Neuronal stem cell (in vitro differentiated cells): Measurements from ENCODE around the gene GALT.

Experiments
- DNase-seq: peaks from one replicate; pipeline ENCODE4 v3.0.0-alpha.2; 2013; ENCODE audit warnings: low spot score
- H2AFZ ChIP-seq: one replicate; pipeline ENCODE4 v1.6.1; 2013; ENCODE audit warnings: mild to moderate bottlenecking, low read length, inconsistent platforms
- H2AK5ac ChIP-seq: 2 replicates; pipeline ENCODE4 v1.6.1; 2013; ENCODE audit warnings: low read depth, mild to moderate bottlenecking, inconsistent platforms, low read length, moderate library complexity, mixed read lengths
- H2BK120ac ChIP-seq: 2 replicates; pipeline ENCODE4 v1.6.1; 2013; ENCODE audit warnings: low read depth, mild to moderate bottlenecking, inconsistent platforms, low read length, moderate library complexity, mixed read lengths
- H2BK12ac ChIP-seq: one replicate; pipeline ENCODE4 v1.6.1; 2013; ENCODE audit warnings: low read length, inconsistent platforms
- H2BK15ac ChIP-seq: 2 replicates; pipeline ENCODE4 v1.6.1; 2013; ENCODE audit warnings: mild to moderate bottlenecking, low read length, inconsistent platforms, mixed read lengths
- H2BK5ac ChIP-seq: one replicate; pipeline ENCODE4 v1.6.1; 2013; ENCODE audit warnings: inconsistent platforms, mild to moderate bottlenecking, low read length, moderate library complexity
- H3K14ac ChIP-seq: one replicate; pipeline ENCODE4 v1.6.1; 2013; ENCODE audit warnings: low read length, inconsistent platforms
- H3K18ac ChIP-seq: 2 replicates; pipeline ENCODE4 v1.6.1; 2013; ENCODE audit warnings: low read length, inconsistent platforms
- H3K23ac ChIP-seq: 2 replicates; pipeline ENCODE4 v1.6.1; 2013; ENCODE audit warnings: low read depth, mild to moderate bottlenecking, mixed read lengths, low read length, inconsistent platforms; ENCODE audit not compliant: poor library complexity
- H3K27ac ChIP-seq: replicated peaks from 3 replicates; pipeline ENCODE4 v1.5.1; 2013; ENCODE audit warnings: low read length, inconsistent platforms
- H3K27me3 ChIP-seq, 3 experiments: 2 replicates each; pipeline ENCODE4 v1.6.1; 2013; ENCODE audit warnings: low read length in 3 of 3, mild to moderate bottlenecking in 2 of 3, inconsistent platforms in 1 of 3, low read depth in 1 of 3, mixed read lengths in 1 of 3, moderate library complexity in 1 of 3; ENCODE audit not compliant: control insufficient read depth in 3 of 3, insufficient read depth in 3 of 3
- H3K36me3 ChIP-seq, 2 donors: replicated peaks in 1 of 2; 2 replicates each; pipeline ENCODE4 v1.6.1; 2013; ENCODE audit warnings: low read length in 2 of 2; ENCODE audit not compliant: control insufficient read depth in 2 of 2, insufficient read depth in 2 of 2
- H3K4ac ChIP-seq: 2 replicates; pipeline ENCODE4 v1.6.1; 2013; ENCODE audit warnings: inconsistent platforms, mild to moderate bottlenecking, low read length, moderate library complexity
- H3K4me1 ChIP-seq, 2 donors: 1 replicate in 1 of 2; 2 replicates in 1 of 2; pipeline ENCODE4 v1.6.1; 2013; ENCODE audit warnings: low read length in 2 of 2, low read depth in 1 of 2; ENCODE audit not compliant: control insufficient read depth in 2 of 2, insufficient read depth in 1 of 2
- H3K4me2 ChIP-seq: one replicate; pipeline ENCODE4 v1.6.1; 2013; ENCODE audit warnings: mild to moderate bottlenecking, low read length, inconsistent platforms; ENCODE audit not compliant: insufficient read depth, poor library complexity, severe bottlenecking
- H3K4me3 ChIP-seq, 2 donors: 2 replicates each; pipeline ENCODE4 v1.5.1; 2013; ENCODE audit warnings: low read length in 2 of 2, mild to moderate bottlenecking in 2 of 2, inconsistent platforms in 1 of 2, moderate library complexity in 1 of 2
- H3K79me1 ChIP-seq: one replicate; pipeline ENCODE4 v1.6.1; 2013; ENCODE audit warnings: low read depth, mild to moderate bottlenecking, inconsistent platforms, low read length, moderate library complexity
- H3K9ac ChIP-seq: one replicate; pipeline ENCODE4 v1.6.1; 2013; ENCODE audit warnings: mild to moderate bottlenecking, low read depth, low read length, inconsistent platforms; ENCODE audit not compliant: poor library complexity
- H3K9me3 ChIP-seq, 2 donors: replicated peaks in 1 of 2; 2 replicates each; pipeline versions ENCODE3 to v1.6.1; 2013; ENCODE audit warnings: low read length in 2 of 2, mild to moderate bottlenecking in 2 of 2, inconsistent platforms in 1 of 2, low read depth in 1 of 2, mixed read lengths in 1 of 2, moderate library complexity in 1 of 2; ENCODE audit not compliant: control insufficient read depth in 2 of 2, insufficient read depth in 1 of 2
- H4K8ac ChIP-seq: one replicate; pipeline ENCODE4 v1.6.1; 2013; ENCODE audit warnings: low read depth, mild to moderate bottlenecking, inconsistent platforms, low read length, moderate library complexity
- H4K91ac ChIP-seq: one replicate; pipeline ENCODE4 v1.6.1; 2013; ENCODE audit warnings: low read length, low read depth, mild to moderate bottlenecking, inconsistent platforms; ENCODE audit not compliant: poor library complexity
- WGBS, 2 donors: extraction: QIAGEN DNeasy Blood & Tissue Kit; methylation state at CpG; one replicate each; pipeline ENCODE4 v1.1.7; 2013; ENCODE audit warnings: missing lambda C conversion rate in 2 of 2, mixed read lengths in 1 of 2; ENCODE audit not compliant: insufficient read length in 2 of 2, insufficient replicate concordance in 1 of 2; ENCODE audit errors: extremely low coverage in 2 of 2; 5-methylcytosine and 5-hydroxymethylcytosine counted together

GALT gene

GRCh38 chr9:34653151-34654072 lies 6.9 kb downstream of the GALT start:
- Histone ChIP-seq H2BK120ac (peak overlapping the region; percentile 32), H3K4ac (no peak overlapping the region), H3K14ac (peak overlapping the region; percentile 5), H3K79me1 (peaks cover 1% of the 10 kb centered on the region), H3K4me2 (peak overlapping the region; percentile 20), H3K4me3 (peak overlapping the region in 1 of 2 donors; percentile 8), H2BK5ac (peak overlapping the region; percentile 49), H2AFZ (peak overlapping the region; percentile 36), H3K9ac (peak overlapping the region; percentile 81), H3K27me3 (no peaks in the 10 kb centered on the region), H3K18ac (peak overlapping the region; percentile 92), H4K8ac (no peak overlapping the region), H4K91ac (no peak overlapping the region), H3K36me3 (peaks cover 15 to 18% of the 10 kb centered on the region in 2 donors), H2BK12ac (peak overlapping the region; percentile 23), H3K23ac (no peak overlapping the region), H3K4me1 (peaks cover 30 to 31% of the 10 kb centered on the region in 2 donors), H2BK15ac (peak overlapping the region; percentile 80), H3K9me3 (no peaks in the 10 kb centered on the region), H3K27ac (peak overlapping the region; percentile 19), H2AK5ac (peak overlapping the region; percentile 77)
- no peak for DNase-seq
- WGBS, 2 donors = no CpG with 5 or more reads among the region's 11 CpGs

GRCh38 chr9:34654323-34655051 lies 8.0 kb downstream of the GALT start:
- Histone ChIP-seq H2BK15ac (peak overlapping the region; percentile 80), H2BK12ac (no peak overlapping the region), H3K4me3 (no peak overlapping the region), H3K27me3 (no peaks in the 10 kb centered on the region), H2BK5ac (peak overlapping the region; percentile 49), H4K91ac (no peak overlapping the region), H3K18ac (peak overlapping the region; percentile 33), H3K4ac (no peak overlapping the region), H2AK5ac (peak overlapping the region; percentile 77), H4K8ac (no peak overlapping the region), H3K9me3 (no peaks in the 10 kb centered on the region), H3K27ac (peak overlapping the region; percentile 19), H3K14ac (no peak overlapping the region), H2BK120ac (peak overlapping the region; percentile 32), H3K23ac (no peak overlapping the region), H3K9ac (no peak overlapping the region), H3K79me1 (peaks cover 1% of the 10 kb centered on the region), H3K4me1 (peaks cover 30 to 31% of the 10 kb centered on the region in 2 donors), H3K36me3 (peaks cover 4 to 8% of the 10 kb centered on the region in 2 donors), H3K4me2 (no peak overlapping the region), H2AFZ (no peak overlapping the region)
- DNase-seq = no peak
- no CpG with 5 or more reads among the region's 11 CpGs for WGBS, 2 donors

- Histone ChIP-seq H2BK120ac (no peak overlapping the region), H3K27me3 (no peaks in the 10 kb centered on the region), H3K9ac (no peak overlapping the region), H2AK5ac (no peak overlapping the region), H2BK15ac (no peak overlapping the region), H3K36me3 (peaks cover 0 to under 1% of the 10 kb centered on the region in 2 donors), H3K23ac (no peak overlapping the region), H2AFZ (no peak overlapping the region), H3K79me1 (peaks cover 1% of the 10 kb centered on the region), H3K27ac (no peak overlapping the region), H3K4me1 (peaks cover 30 to 31% of the 10 kb centered on the region in 2 donors), H3K18ac (no peak overlapping the region), H2BK5ac (peak overlapping the region; percentile 12), H3K4me3 (no peak overlapping the region), H3K4me2 (no peak overlapping the region), H4K91ac (no peak overlapping the region), H3K9me3 (no peaks in the 10 kb centered on the region), H3K14ac (no peak overlapping the region), H2BK12ac (no peak overlapping the region), H3K4ac (no peak overlapping the region), H4K8ac (no peak overlapping the region)
- no CpG with 5 or more reads among the region's 5 CpGs for WGBS, 2 donors
- no peak for DNase-seq
Measured at GRCh38 chr9:34655394-34655793, 8.9 kb downstream of the GALT start.

- peak overlapping the region; percentile 15 for H2AK5ac ChIP-seq
- no peak overlapping the region for H2BK5ac ChIP-seq
- no peak overlapping the region for H2BK12ac ChIP-seq
- H3K79me1 ChIP-seq = peaks cover 1% of the 10 kb centered on the region
- H3K27ac ChIP-seq = no peak overlapping the region
- H3K4me1 ChIP-seq = peaks cover 20 to 22% of the 10 kb centered on the region in 2 donors
- H4K8ac ChIP-seq = no peak overlapping the region
- no peak overlapping the region for H4K91ac ChIP-seq
- no peak overlapping the region for H2BK15ac ChIP-seq
- H3K4ac ChIP-seq = no peak overlapping the region
- H3K4me3 ChIP-seq = no peak overlapping the region
- H3K36me3 ChIP-seq = no peaks in the 10 kb centered on the region
- H3K27me3 ChIP-seq = no peaks in the 10 kb centered on the region
- H3K18ac ChIP-seq = no peak overlapping the region
- H3K9me3 ChIP-seq = no peaks in the 10 kb centered on the region
- H3K4me2 ChIP-seq = no peak overlapping the region
- H3K9ac ChIP-seq = no peak overlapping the region
- H2AFZ ChIP-seq = no peak overlapping the region
- DNase-seq = no peak
- peak overlapping the region; percentile 25 for H3K23ac ChIP-seq
- no peak overlapping the region for H3K14ac ChIP-seq
- no peak overlapping the region for H2BK120ac ChIP-seq
- WGBS, 2 donors = no CpG with 5 or more reads among the region's 5 CpGs
Measured at GRCh38 chr9:34656992-34657391, 10.5 kb downstream of the GALT start.
